ENCODE data around the gene ALDH3B2. TPM values are rescaled to one million over a fixed set of nuclear protein-coding genes. Genes with fewer than 3 reads are reported as not detected.

ALDH3B2 gene
- polyA plus RNA-seq, 3 donors: not detected

GRCh38 chr11:67615728-67616430, 58.5 kb downstream of the ALDH3B2 start:
- Histone ChIP-seq H4K20me1 (ENCODE audit: insufficient read depth, low read length) (no peaks in the 10 kb centered on the region), H3K4me1 (ENCODE audit: control insufficient read depth in 1 of 2, insufficient read depth in 2 of 2, low read length in 2 of 2) (peaks cover 19 to 24% of the 10 kb centered on the region in 2 donors), H3K4me3 (replicated peaks in 1 of 3; ENCODE audit: low read depth in 2 of 3, low read length in 3 of 3) (no peak overlapping the region), H3K36me3 (replicated peaks in 1 of 2; ENCODE audit: control insufficient read depth in 1 of 2, insufficient read depth in 2 of 2, low read length in 2 of 2) (peaks cover 18% of the 10 kb centered on the region in 2 donors), H3K79me2 (ENCODE audit: insufficient read depth, low read length) (no peaks in the 10 kb centered on the region), H3K27me3 (ENCODE audit: control insufficient read depth in 2 of 2, insufficient read depth in 2 of 2, low read length in 2 of 2) (peaks cover 0 to 17% of the 10 kb centered on the region in 2 donors), H3K9ac (ENCODE audit: insufficient read depth, low read length, poor library complexity, severe bottlenecking) (no peak overlapping the region), H3K4me2 (replicated peaks; ENCODE audit: extremely low read depth, low read length, poor library complexity, severe bottlenecking) (no peak overlapping the region), H3K27ac (ENCODE audit: low read depth in 1 of 2, low read length in 2 of 2) (no peak overlapping the region), H2AFZ (ENCODE audit: insufficient read depth, low read depth, low read length, poor library complexity, severe bottlenecking) (no peak overlapping the region), H3K9me3 (replicated peaks in 1 of 2; ENCODE audit: control insufficient read depth in 1 of 2, insufficient read depth in 1 of 2, low read length in 2 of 2) (no peaks in the 10 kb centered on the region)
- peak overlapping the region; percentile 20 to 48 for H3K4me3 Mint-ChIP-seq
- peaks cover 17 to 18% of the 10 kb centered on the region in 2 donors for H3K36me3 Mint-ChIP-seq
- DNase-seq: peak in 1 of 3 donors; percentile 7
- peaks cover 0 to 7% (median 0%) of the 10 kb centered on the region in 7 donors for H3K9me3 Mint-ChIP-seq
- H3K27me3 Mint-ChIP-seq (ENCODE audit: low read depth in 3 of 3): peaks cover 21 to 26% (median 25%) of the 10 kb centered on the region in 3 donors
- peaks cover 18% of the 10 kb centered on the region for H3K4me1 Mint-ChIP-seq
- 41% methylated on average over 26 of the region's 34 CpGs for WGBS (ENCODE audit: insufficient coverage)
- H3K27ac Mint-ChIP-seq: no peak overlapping the region
- TF ChIP-seq CTCF (IDR thresholded peaks at IDR 0.05): peak; percentile 36
- intact Hi-C loops (cut with micrococcal nuclease): no loop called here

GRCh38 chr11:67614730-67615714, 59.4 kb downstream of the ALDH3B2 start:
- H3K36me3 ChIP-seq (replicated peaks in 1 of 2; ENCODE audit: control insufficient read depth in 1 of 2, insufficient read depth in 2 of 2, low read length in 2 of 2): peaks cover 26 to 27% of the 10 kb centered on the region in 2 donors
- H3K4me2 ChIP-seq (replicated peaks; ENCODE audit: extremely low read depth, low read length, poor library complexity, severe bottlenecking): peak overlapping the region; percentile 66
- no peaks in the 10 kb centered on the region for H4K20me1 ChIP-seq (ENCODE audit: insufficient read depth, low read length)
- no peaks in the 10 kb centered on the region for H3K9me3 ChIP-seq (replicated peaks in 1 of 2; ENCODE audit: control insufficient read depth in 1 of 2, insufficient read depth in 1 of 2, low read length in 2 of 2)
- peak overlapping the region; percentile 86 to 96 for H3K27ac ChIP-seq (ENCODE audit: low read depth in 1 of 2, low read length in 2 of 2)
- H3K79me2 ChIP-seq (ENCODE audit: insufficient read depth, low read length): no peaks in the 10 kb centered on the region
- intact Hi-C loops (cut with micrococcal nuclease): no loop called here
- peak overlapping the region in 1 of 3 experiments; percentile 70 for H3K4me3 ChIP-seq (replicated peaks in 1 of 3; ENCODE audit: low read depth in 2 of 3, low read length in 3 of 3)
- WGBS (ENCODE audit: insufficient coverage): 91% methylated on average over 18 of the region's 18 CpGs
- H3K27ac Mint-ChIP-seq: peak overlapping the region; percentile 89 to 95 (median 91)
- peak overlapping the region; percentile 88 for H2AFZ ChIP-seq (ENCODE audit: insufficient read depth, low read depth, low read length, poor library complexity, severe bottlenecking)
- H3K4me3 Mint-ChIP-seq: peak overlapping the region; percentile 73 to 86
- peaks cover 0 to 17% of the 10 kb centered on the region in 2 donors for H3K27me3 ChIP-seq (ENCODE audit: control insufficient read depth in 2 of 2, insufficient read depth in 2 of 2, low read length in 2 of 2)
- DNase-seq: peak; percentile 36 to 47 (median 41)
- peak; percentile 71 for TF ChIP-seq CTCF (IDR thresholded peaks at IDR 0.05)
- H3K4me1 Mint-ChIP-seq: peaks cover 18% of the 10 kb centered on the region
- peaks cover 25 to 27% of the 10 kb centered on the region in 2 donors for H3K36me3 Mint-ChIP-seq
- H3K9me3 Mint-ChIP-seq: peaks cover 0 to 1% (median 0%) of the 10 kb centered on the region in 7 donors
- peak overlapping the region; percentile 87 for H3K9ac ChIP-seq (ENCODE audit: insufficient read depth, low read length, poor library complexity, severe bottlenecking)
- H3K27me3 Mint-ChIP-seq (ENCODE audit: low read depth in 3 of 3): peaks cover 22 to 26% (median 25%) of the 10 kb centered on the region in 3 donors
- peaks cover 19 to 24% of the 10 kb centered on the region in 2 donors for H3K4me1 ChIP-seq (ENCODE audit: control insufficient read depth in 1 of 2, insufficient read depth in 2 of 2, low read length in 2 of 2)
